ENCODE data around the gene KCTD4.

GRCh38 chr13:45178349-45179162 lies 22.3 kb downstream of the KCTD4 start:
- TF ChIP-seq CTCF (IDR thresholded peaks at IDR 0.05) (no peak), POLR2A (IDR thresholded peaks at IDR 0.05) (no peak)
